Smooth muscle cell (in vitro differentiated cells): ENCODE results near the gene ZNF846. TPM values are rescaled to one million over a fixed set of nuclear protein-coding genes. Genes with fewer than 3 reads are reported as not detected.

Experiments used
- DNase-seq: peaks from one replicate; lab custom pipeline; 2025; ENCODE audit not compliant: unreplicated experiment; lab: John Stamatoyannopoulos, UW
- H2AFZ ChIP-seq: fragments of 200-600 bp; sonication (generic); 2 replicates; pipeline ENCODE4 v1.6.0; 2016; ENCODE audit warnings: antibody characterized with exemption, low read depth, mild to moderate bottlenecking
- H3F3A ChIP-seq: fragments of 200-600 bp; sonication (generic); 2 replicates; pipeline ENCODE4 v1.6.0; 2017; ENCODE audit warnings: antibody characterized with exemption, low read depth
- H3K27ac ChIP-seq: fragments of 200-600 bp; sonication (generic); 2 replicates; pipeline ENCODE4 v1.5.1; 2016; ENCODE audit warnings: low read depth, mild to moderate bottlenecking
- H3K27me3 ChIP-seq: fragments of 200-600 bp; sonication (generic); 2 replicates; pipeline ENCODE4 v1.6.1; 2016; ENCODE audit warnings: low read depth, mild to moderate bottlenecking
- H3K36me3 ChIP-seq: fragments of 200-600 bp; sonication (generic); 2 replicates; pipeline ENCODE4 v1.5.1; 2016; ENCODE audit warnings: low read depth
- H3K4me1 ChIP-seq: fragments of 200-600 bp; sonication (generic); 2 replicates; pipeline ENCODE4 v1.5.1; 2016; ENCODE audit warnings: low read depth
- H3K4me2 ChIP-seq: fragments of 200-600 bp; sonication (generic); 2 replicates; pipeline ENCODE4 v1.6.0; 2016; ENCODE audit warnings: mild to moderate bottlenecking
- H3K4me3 ChIP-seq: fragments of 200-600 bp; sonication (generic); 2 replicates; pipeline ENCODE4 v1.5.1; 2016; ENCODE audit warnings: mild to moderate bottlenecking
- H3K79me2 ChIP-seq: fragments of 200-600 bp; sonication (generic); 2 replicates; pipeline ENCODE4 v1.6.0; 2016; ENCODE audit warnings: low read depth, mild to moderate bottlenecking
- H3K9ac ChIP-seq: fragments of 200-600 bp; sonication (generic); 2 replicates; pipeline ENCODE4 v1.6.0; 2016; ENCODE audit warnings: low read depth
- H3K9me3 ChIP-seq: fragments of 200-600 bp; sonication (generic); replicated peaks from 2 replicates; pipeline ENCODE4 v1.5.1; 2016; ENCODE audit warnings: low read depth
- H4K20me1 ChIP-seq: fragments of 200-600 bp; sonication (generic); 2 replicates; pipeline ENCODE4 v1.6.0; 2016; ENCODE audit warnings: low read depth
- WGBS: methylation state at CpG from one replicate; pipeline ENCODE4 v1.1.7; 2016; ENCODE audit warnings: low lambda C conversion rate; 5-methylcytosine and 5-hydroxymethylcytosine counted together
- polyA plus RNA-seq: library from polyadenylated mRNA; unstranded; fragments of >200 nt; fragmentation: Nextera tagmentation; extraction: Ambion mirVana; gene quantifications from 2 replicates; pipeline ENCODE4 v1.2.1, GENCODE V29; 2016
- total RNA-seq: library from RNA; depleted of rRNA; stranded (reverse); fragments of >200 nt; gene quantifications from 2 replicates; pipeline ENCODE4 v1.2.3, GENCODE V29; 2014
- TF ChIP-seq, protein P1 (sequence below): fragments of 200-600 bp; sonication (generic); IDR thresholded peaks from 2 replicates; pipeline ENCODE4 v1.5.1; 2017; ENCODE audit warnings: borderline replicate concordance, mild to moderate bottlenecking, antibody characterized with exemption; ENCODE audit not compliant: insufficient read depth, poor library complexity, severe bottlenecking

Gene ZNF846
- total and polyA plus RNA-seq, 2 experiments from 2014 or later, result 19.7 to 48.6 TPM

DNA sequence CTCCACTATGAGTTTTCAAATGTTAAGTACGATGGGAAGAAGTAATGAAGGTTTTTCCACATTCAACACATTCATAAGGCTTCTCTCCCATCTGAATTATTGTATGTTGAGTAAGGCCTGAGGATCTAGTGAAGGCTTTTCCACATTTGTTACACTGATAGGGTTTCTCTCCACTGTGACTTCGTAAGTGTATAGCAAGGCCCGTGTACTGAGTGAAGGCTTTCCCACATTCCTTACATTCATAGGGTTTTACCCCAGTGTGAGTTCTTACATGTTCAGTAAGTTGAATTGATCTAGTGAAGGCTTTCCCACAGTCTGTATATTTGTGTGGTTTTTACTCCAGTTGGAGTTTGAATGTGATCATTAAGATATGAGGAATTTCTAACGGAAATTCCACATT lies 44.4 kb downstream of the ZNF846 start:
- no peaks in the 10 kb centered on the region for H3K36me3 ChIP-seq
- H3F3A ChIP-seq, result no peaks in the 10 kb centered on the region
- no peak overlapping the region for H3K9ac ChIP-seq
- DNase-seq, result no peak
- peaks cover 4% of the 10 kb centered on the region for H3K9me3 ChIP-seq
- no peak overlapping the region for H2AFZ ChIP-seq
- H3K4me1 ChIP-seq, result peaks cover 10% of the 10 kb centered on the region
- TF ChIP-seq, protein P1, sequence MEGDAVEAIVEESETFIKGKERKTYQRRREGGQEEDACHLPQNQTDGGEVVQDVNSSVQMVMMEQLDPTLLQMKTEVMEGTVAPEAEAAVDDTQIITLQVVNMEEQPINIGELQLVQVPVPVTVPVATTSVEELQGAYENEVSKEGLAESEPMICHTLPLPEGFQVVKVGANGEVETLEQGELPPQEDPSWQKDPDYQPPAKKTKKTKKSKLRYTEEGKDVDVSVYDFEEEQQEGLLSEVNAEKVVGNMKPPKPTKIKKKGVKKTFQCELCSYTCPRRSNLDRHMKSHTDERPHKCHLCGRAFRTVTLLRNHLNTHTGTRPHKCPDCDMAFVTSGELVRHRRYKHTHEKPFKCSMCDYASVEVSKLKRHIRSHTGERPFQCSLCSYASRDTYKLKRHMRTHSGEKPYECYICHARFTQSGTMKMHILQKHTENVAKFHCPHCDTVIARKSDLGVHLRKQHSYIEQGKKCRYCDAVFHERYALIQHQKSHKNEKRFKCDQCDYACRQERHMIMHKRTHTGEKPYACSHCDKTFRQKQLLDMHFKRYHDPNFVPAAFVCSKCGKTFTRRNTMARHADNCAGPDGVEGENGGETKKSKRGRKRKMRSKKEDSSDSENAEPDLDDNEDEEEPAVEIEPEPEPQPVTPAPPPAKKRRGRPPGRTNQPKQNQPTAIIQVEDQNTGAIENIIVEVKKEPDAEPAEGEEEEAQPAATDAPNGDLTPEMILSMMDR, result no peak
- H3K27ac ChIP-seq, result no peak overlapping the region
- H3K79me2 ChIP-seq, result no peaks in the 10 kb centered on the region
- no peak overlapping the region for H3K4me3 ChIP-seq
- H3K27me3 ChIP-seq, result no peaks in the 10 kb centered on the region
- H3K4me2 ChIP-seq, result no peak overlapping the region
- 76% methylated on average over 4 of the region's 4 CpGs for WGBS
- H4K20me1 ChIP-seq, result no peaks in the 10 kb centered on the region

DNA sequence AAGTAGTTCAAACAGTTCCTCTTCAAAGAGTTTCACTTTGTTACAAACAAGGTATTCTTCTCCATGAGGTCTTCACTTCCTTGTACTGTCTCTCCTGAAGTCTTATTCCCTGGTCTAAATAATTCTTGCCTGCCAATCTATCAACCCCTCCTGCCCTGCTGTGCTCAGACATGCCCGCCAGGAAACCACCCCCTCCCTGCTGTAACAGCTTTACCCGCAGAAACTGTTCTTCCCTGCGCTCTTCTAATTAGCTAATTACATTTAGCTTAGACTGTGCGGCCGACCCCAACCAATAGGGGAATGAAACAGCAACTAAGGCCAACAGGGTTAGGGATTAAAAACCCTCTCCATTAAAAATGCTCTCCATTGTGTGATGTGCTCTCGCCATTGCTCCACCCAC lies 46.7 kb downstream of the ZNF846 start:
- Histone ChIP-seq H3K4me1 (peaks cover 10% of the 10 kb centered on the region), H3K27me3 (no peaks in the 10 kb centered on the region), H3K36me3 (no peaks in the 10 kb centered on the region), H3K4me3 (no peak overlapping the region), H3K4me2 (no peak overlapping the region), H3K27ac (no peak overlapping the region), H2AFZ (no peak overlapping the region), H3F3A (no peaks in the 10 kb centered on the region), H3K79me2 (no peaks in the 10 kb centered on the region), H4K20me1 (no peaks in the 10 kb centered on the region), H3K9ac (no peak overlapping the region), H3K9me3 (peaks cover 4% of the 10 kb centered on the region)
- TF ChIP-seq, protein P1, result no peak
- WGBS, result 69% methylated on average over 6 of the region's 6 CpGs
- no peak for DNase-seq

DNA sequence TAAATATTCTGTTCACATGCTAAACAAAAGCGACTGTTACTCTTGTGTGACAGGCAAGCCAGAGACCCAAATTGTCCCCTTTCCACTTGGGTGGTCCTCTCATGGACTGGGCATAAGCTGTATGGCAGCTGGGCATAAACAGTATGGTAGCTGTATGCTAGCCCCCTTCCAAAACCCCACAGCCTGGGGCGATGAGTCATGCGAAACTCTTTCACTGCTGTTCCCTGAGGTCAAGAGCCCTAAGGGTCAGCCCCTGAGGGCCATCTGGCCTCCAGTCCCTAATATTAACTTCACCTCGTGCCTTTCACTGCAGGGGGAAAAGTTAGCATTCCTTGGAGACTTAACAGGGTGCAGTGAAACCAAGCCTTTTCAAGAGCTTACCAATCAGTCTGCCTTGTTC lies 48.0 kb downstream of the ZNF846 start:
- peaks cover 4% of the 10 kb centered on the region for H3K9me3 ChIP-seq
- H2AFZ ChIP-seq, result no peak overlapping the region
- no peaks in the 10 kb centered on the region for H3K27me3 ChIP-seq
- H3K79me2 ChIP-seq, result no peaks in the 10 kb centered on the region
- H3K4me3 ChIP-seq, result no peak overlapping the region
- H3K27ac ChIP-seq, result no peak overlapping the region
- no peaks in the 10 kb centered on the region for H3F3A ChIP-seq
- 65% methylated on average over 4 of the region's 4 CpGs for WGBS
- H3K36me3 ChIP-seq, result no peaks in the 10 kb centered on the region
- H3K9ac ChIP-seq, result no peak overlapping the region
- no peaks in the 10 kb centered on the region for H4K20me1 ChIP-seq
- DNase-seq, result no peak
- peaks cover 10% of the 10 kb centered on the region for H3K4me1 ChIP-seq
- TF ChIP-seq, protein P1, result no peak
- H3K4me2 ChIP-seq, result no peak overlapping the region

DNA sequence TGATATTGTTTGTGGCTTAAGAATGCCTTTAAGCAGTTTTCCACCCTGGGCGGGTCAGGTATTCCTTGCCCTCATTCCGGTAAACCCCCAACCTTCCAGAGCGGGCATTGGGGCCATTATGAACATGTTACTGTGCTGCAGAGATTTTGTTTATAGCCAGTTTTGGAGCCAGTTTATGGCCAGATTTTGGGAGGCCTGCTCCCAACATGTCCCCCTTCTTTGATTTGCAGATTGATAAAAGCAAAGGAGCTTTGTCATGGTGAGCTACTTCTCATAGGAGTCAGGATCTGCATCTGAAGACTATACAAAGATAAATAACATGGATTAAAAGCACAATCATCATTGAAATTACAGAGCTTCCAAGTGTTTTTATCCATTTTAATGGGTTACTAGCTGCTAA lies 56.7 kb downstream of the ZNF846 start:
- H3K27me3 ChIP-seq, result no peaks in the 10 kb centered on the region
- no peak overlapping the region for H3K27ac ChIP-seq
- no peaks in the 10 kb centered on the region for H3K79me2 ChIP-seq
- H3K4me1 ChIP-seq, result no peaks in the 10 kb centered on the region
- no peaks in the 10 kb centered on the region for H3K36me3 ChIP-seq
- no peak overlapping the region for H3K9ac ChIP-seq
- H3K4me2 ChIP-seq, result no peak overlapping the region
- H4K20me1 ChIP-seq, result no peaks in the 10 kb centered on the region
- no peak overlapping the region for H2AFZ ChIP-seq
- WGBS, result 81% methylated on average over 3 of the region's 3 CpGs
- H3K9me3 ChIP-seq, result no peaks in the 10 kb centered on the region
- no peak overlapping the region for H3K4me3 ChIP-seq
- DNase-seq, result no peak
- no peaks in the 10 kb centered on the region for H3F3A ChIP-seq
- TF ChIP-seq, protein P1, result no peak
